GM18505 (cell line): Measurements from ENCODE around the gene AACS.

Experiments
- ATAC-seq: cut with Tn5 transposase; IDR thresholded peaks from one replicate; pipeline ENCODE4 v1.9.1; 2021; ENCODE audit not compliant: unreplicated experiment
- POLR2A ChIP-seq: IDR thresholded peaks from 4 replicates; pipeline ENCODE4 v1.6.1; 2011; ENCODE audit warnings: borderline replicate concordance; ENCODE audit not compliant: insufficient read depth, insufficient read length; ENCODE audit errors: extremely low read depth

Gene AACS

DNA sequence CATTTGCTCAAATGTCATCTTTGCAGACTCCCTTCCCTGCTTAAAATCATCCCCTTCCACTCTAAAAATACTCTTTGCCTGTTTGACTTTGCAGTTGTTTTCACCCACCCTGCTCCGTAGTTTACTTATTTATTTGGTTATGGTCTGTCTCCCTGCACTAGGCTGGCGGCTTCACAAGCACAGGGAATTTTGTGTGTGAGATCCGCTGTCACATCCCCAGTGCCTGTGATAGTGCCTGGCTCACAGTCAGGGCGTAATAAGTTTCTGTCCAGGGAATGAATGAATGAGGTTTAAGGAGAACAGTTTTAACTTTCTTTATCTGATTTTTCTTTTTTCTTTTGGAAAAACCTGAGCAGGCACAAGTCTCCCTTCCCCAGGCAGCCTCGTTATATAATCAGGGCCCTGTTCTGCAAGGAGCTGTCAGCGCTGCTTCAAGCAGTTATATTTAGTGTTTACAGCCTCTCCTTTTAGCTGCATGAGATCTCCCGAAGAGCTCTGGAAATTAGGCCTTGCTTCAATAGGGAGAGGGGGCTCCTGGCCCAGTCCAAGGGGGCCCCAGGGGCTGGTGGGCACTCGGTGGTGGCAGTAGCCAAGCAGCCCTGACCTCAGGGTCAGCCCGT, 107.1 kb downstream of the AACS start:
- ATAC-seq, result no peak
- no peak for TF ChIP-seq POLR2A

- ATAC-seq, result no peak
- TF ChIP-seq POLR2A, result no peak
These were observed 110.3 kb downstream of the AACS start for GRCh38 chr12:125175576-125175975.

GRCh38 chr12:125178222-125178621, 113.0 kb downstream of the AACS start:
- no peak for TF ChIP-seq POLR2A

DNA sequence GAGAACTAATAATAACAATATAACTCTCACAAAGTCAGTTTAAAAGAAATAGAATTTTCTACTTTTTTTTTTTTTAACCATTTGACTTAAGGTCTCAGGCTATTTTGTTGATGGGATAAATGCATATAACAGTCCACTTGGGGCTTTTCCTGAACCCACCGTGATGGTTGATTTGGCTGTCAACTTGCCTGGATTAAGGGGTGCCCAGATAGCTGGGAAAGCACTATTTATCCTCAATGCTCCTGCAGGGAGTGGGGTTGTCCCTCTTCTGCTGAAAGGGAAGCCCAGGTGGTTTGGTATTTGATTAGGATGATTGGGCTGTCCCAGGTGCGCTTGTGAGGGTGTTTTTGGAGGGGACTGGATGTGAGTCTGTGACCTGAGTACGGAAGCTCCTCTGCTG, 114.9 kb downstream of the AACS start:
- ATAC-seq, result no peak
- TF ChIP-seq POLR2A, result no peak

More at GRCh38 chr12:125178222-125178621, 113.0 kb downstream of the AACS start:
- ATAC-seq, result no peak

- ATAC-seq, result no peak
- TF ChIP-seq POLR2A, result no peak
These were observed 115.9 kb downstream of the AACS start for GRCh38 chr12:125181107-125181506.

DNA sequence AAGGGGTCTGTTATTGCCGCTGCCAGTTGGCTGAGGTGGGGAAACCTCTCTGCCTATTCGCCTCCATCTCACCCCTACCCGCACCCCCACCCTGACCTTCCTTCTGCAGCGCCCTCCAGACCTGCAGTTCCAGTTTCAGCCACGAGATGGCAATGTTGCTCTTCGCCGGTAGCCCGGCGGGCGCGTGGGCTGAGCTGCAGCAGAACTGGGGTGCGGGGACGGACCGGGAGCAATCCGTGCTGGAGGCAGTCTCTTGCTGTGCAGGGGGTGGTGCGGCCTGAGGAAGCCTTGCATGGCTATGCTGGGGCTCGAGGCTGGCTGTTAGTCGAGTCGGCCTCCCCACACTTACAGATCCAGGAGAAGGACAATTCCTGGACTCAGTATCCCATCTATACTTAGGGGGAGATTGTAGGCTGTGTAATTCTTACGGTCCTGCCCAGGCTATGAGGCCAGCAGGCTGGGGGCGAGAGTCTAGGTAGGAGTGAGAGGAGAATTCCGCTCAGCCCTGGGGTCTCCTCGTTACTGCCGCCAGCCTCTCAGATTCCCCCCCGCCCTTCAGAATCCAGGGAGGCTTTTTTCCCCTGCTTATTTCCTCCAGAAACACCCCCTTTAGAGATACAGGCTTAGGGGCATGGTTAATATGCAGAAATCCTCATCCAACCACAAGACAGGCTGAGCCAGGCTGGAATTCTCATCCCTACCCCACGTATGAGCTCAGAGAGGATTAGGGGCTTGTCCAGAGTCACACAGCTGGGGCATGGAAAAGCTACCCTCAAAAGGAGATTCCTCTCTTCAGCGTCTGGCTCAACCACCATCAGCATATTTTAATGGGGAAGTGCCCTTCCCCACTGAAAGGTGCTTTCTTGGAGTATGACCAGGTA, 118.2 kb downstream of the AACS start:
- peak; percentile 76 for ATAC-seq
- TF ChIP-seq POLR2A, result no peak

- ATAC-seq, result no peak
- TF ChIP-seq POLR2A, result no peak
These were observed 119.2 kb downstream of the AACS start for GRCh38 chr12:125184213-125184967.

- TF ChIP-seq POLR2A, result no peak
- ATAC-seq, result no peak
These were observed 120.1 kb downstream of the AACS start for GRCh38 chr12:125185311-125185739.

GRCh38 chr12:125185740-125186470, 120.7 kb downstream of the AACS start, which contains the start of gene TMEM132B:
Gene TMEM132B (plus strand): TSS chr12:125186386.
- no peak for TF ChIP-seq POLR2A
- peak; percentile 52 for ATAC-seq

DNA sequence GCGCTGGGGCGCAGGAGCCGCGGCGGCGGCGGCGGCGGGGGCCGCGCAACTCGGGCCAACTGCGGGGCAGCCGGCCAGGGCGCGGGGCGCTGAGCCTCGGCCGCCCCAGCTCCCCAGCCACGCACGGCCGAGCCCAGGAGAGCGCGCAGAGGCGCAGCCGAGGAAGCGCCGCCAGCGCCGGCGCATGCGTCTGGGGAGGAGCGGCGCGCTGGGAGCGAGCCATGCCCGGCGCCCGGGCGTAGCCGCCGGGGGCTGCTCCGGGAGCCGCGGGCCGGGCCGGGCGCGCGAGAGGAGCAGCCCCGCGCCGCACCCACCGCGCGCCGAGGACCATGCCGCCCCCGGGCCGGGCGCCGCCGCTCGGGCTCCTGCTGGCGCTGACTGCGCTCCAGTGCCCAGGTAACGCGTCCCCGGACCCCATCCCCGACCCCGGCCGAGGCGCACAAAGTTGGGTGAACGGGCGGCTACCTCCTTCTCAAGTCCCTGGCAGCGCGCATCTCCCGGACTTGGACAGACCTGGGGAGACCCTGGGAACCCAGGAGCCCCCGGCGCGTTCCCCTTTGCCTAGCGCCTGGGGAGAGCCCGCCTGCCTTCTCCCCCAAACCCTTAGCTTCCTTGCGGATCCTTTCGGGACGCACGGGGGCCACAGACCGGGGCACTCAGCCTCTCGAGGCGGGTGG, 121.4 kb downstream of the AACS start:
- ATAC-seq, result peak; percentile 22
- no peak for TF ChIP-seq POLR2A

GRCh38 chr12:125187148-125187745, 122.0 kb downstream of the AACS start:
- ATAC-seq, result no peak
- TF ChIP-seq POLR2A, result no peak

DNA sequence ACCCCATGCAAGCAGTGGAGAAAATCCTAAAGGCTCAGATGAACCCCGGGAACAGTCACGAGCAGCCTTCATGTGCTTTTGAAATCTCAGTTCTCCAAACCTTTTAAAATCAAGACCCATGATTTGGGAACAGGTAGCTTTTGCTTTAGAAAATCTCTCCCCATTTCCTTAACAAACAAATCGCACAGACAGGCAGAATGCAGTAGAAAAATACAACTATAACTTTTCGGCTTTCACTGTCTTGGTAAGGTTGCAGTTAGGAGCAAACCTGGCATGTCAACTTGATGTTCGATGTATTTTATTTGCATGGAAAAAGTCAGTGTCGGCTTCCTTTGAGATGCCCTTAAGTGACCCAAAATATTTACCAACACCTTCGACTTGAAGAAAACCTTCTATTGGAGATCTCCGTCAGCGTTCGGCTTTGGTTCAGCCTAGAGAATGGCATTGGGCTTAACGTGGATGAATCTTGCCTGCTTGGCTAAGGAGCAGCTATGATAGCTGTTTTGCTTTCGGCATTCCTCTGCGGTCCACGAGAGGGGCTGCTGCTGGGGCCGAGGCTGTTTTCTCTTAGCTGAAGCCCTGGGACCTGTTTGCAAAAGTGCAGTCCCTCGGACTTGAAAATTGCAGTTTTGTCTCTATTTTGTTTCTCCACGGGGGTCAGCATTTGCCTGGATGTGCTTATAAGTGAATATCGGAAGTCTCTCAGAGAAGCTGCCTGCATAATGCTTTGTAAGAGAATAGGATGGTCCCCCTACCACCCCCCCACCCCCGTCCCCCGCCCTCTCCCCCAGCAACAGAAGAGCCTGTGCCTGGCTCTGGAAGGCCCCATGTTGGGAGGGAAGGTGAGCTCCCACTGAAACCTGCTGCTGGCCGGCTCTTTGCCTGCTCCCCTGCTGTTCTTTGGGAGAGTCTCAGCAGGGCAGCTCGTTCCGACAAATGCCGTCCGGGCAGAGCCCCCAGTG, 122.8 kb downstream of the AACS start:
- no peak for ATAC-seq
- no peak for TF ChIP-seq POLR2A

- ATAC-seq, result no peak
- TF ChIP-seq POLR2A, result no peak
These were observed 123.8 kb downstream of the AACS start for GRCh38 chr12:125189015-125189414.
